HG02623 (cell line): ENCODE results near the gene PPP1R16B.
"Not testable (repeated sequence)": the region's sequence is repeated elsewhere in the genome, so short reads cannot be mapped to it uniquely, and the experiment has no call there.

ENCODE experiments used
- ATAC-seq: cut with Tn5 transposase; IDR thresholded peaks from one replicate; pipeline ENCODE4 v1.9.1; 2021; ENCODE audit warnings: moderate library complexity; ENCODE audit not compliant: unreplicated experiment

PPP1R16B gene

DNA sequence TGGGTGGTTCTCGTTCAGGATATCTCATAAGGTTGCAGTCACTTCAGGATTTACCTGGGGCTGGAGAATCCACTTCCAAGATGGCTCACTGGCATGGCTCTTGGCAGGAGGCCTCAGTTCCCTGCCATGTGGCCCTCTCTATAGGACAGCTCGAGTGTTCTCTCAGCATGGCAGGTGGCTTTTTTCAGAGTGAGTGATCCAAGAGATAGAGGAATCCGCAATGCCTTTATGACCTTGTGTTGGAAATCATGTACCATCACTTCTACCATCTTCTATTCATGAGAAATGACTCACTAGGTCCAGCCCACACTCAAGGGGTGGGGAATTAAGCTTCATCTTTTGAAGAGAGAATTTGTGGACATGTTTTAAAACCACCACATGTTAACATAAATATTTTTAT lies 37.8 kb downstream of the PPP1R16B start:
- ATAC-seq, result no peak

DNA sequence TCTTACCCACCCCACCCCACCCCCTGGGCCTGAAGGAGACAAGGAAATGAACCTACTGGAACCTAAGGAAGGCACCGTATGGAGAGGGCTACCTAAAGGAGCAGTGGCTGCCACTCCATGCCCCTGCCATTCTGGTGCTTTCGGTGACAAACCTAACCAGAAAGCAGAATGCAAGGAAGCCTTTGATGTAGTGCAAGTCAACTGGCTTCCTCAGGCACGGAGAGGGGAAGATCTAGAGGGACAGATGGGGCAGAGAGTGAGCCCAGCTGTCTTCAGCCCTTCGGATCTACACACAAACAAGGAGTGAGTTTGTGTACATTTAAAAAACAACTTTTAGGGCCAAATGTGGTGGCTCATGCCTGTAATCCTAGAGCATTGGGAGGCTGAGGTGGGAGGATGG lies 39.5 kb downstream of the PPP1R16B start:
- ATAC-seq, result no peak

DNA sequence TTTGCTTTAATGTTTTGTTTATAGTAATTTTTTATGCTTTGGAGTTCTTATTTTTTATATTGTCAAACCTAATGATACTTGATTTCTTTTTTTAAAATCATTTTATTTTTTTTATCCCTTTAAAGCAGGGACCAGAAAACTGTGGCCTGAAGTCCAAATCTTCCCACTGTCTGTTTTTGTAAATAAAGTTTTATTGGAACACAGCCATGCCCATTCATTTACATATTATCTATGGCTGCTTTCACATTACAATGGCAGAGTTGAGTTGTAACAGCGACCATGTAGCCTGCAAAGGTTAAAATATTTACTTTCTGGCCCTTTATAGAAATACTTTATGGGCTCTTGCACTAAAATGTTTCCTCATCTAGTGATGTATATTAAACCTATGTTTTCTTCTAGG lies 42.3 kb downstream of the PPP1R16B start:
- ATAC-seq, result no peak

DNA sequence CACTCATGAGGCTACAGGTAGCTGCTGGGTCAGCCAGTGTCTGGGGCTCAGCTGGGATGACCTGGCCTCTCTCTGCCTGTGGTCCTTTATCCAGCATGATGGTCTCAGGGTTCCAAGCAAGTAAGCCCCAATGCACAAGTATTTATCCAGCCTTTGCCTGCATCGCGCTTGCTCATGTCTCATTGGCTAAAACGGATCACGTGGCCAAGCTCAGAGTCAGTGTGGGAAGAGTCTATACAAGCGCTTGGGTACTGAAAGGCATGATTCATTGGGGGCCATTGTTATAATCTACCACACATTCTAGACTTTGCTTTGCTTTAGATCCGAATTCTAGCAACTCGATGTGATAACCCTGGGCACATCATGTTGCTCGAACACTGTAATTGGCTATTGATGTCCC lies 48.3 kb downstream of the PPP1R16B start:
- no peak for ATAC-seq

DNA sequence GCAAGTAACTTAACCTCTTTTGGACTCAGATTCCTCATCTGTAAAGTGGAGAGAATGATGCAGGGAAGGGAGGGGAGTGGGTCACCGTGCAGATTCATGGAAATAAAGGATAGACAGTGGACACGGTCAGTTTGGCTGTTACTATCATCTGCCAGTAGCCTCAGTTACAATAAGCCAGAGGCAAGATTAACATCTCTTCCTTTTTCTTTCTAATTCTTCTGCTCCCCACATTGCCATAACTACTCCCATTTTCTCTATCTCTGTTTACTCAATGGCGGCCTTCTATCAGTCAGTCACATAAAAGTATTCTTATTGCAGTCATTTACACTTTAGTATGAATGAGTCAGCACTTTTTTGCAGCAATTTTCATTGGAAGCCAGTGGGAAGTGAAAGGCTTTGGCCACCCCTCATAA lies 49.2 kb downstream of the PPP1R16B start:
- ATAC-seq, result no peak

DNA sequence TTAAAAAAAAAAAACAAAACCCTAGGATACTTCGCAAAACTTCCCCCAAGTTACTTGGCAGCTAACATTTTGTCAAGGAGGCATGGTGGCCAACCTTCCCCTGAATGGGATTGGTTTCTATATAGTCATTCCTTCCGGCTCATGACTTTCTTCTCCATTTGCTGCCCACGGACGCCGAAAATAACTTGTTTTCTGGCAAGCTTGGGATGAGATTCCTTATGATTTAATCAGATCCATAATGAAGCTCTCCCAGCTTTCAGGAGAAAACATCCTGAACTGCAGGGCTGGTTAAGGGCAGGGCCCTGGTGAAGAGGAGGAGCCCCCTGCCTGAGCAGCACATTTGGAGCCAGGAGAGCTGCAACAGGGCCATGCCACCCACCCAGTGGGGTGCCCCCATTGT lies 49.9 kb downstream of the PPP1R16B start:
- ATAC-seq, result no peak

DNA sequence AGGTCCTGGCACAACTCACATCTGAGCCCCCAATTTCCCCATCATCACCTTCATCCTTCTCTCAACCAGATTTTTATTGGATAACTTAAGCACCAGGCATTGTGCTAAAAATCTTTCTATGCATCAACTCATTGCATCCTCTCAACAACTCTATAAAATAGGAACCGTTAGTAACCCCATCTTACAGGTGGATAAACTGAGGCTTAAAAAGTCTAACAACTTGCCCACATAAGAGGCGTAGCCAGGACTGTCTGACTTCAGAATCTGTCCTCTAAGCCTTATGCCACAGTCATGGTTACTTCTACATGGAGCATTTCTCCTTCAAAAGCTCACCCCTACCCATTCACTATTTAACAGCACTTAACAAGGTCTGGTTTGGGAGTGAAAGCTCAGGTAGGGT lies 51.1 kb downstream of the PPP1R16B start:
- no peak for ATAC-seq

DNA sequence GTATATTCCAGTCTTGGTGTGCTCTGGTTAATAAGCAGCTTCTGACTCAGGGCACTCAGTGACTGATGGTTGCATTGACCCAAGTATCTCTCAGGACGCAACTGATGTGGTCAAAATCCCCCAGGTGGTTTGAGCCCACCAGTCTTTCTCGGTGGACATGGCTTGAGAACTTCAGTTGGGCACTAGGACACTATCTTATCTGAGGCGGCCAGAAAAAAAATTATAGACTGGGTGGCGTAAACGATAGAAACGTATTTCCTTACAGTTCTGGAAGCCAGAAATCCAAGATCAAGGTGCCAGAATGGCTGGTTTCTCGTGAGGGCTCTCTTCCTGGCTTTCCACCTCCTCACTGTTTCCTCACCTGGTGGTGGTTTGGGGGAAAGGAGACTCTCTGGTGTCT lies 52.2 kb downstream of the PPP1R16B start:
- no peak for ATAC-seq

DNA sequence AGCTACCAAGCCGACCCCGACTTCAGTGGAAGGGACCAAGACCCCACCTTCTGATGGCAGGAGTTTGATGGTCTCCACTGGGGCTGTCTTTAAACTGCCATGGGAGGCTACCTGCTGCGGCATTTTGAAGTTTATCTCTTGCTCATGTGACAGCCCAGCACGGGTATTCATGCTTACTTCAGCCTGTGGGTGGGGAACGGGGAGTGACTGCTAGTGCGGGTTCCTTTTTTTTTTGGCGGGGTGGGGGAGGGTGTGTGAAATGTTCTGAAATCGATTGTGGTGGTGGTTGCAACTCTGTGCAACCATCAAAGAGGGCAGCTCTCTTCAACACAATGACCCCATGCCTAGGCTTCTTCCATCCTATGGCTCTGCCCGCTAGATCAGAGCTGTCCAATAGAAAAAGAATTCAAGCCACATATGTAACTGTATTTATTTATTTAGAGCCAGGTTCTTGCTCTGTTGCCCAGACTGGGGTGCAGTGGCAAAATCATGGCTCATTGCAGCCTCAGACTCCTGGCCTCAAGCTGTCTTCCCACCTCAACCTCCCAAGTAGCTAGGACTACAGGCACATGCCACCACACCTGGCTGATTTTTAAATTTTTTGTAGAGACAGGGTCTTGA lies 53.7 kb downstream of the PPP1R16B start:
- ATAC-seq, result no peak

DNA sequence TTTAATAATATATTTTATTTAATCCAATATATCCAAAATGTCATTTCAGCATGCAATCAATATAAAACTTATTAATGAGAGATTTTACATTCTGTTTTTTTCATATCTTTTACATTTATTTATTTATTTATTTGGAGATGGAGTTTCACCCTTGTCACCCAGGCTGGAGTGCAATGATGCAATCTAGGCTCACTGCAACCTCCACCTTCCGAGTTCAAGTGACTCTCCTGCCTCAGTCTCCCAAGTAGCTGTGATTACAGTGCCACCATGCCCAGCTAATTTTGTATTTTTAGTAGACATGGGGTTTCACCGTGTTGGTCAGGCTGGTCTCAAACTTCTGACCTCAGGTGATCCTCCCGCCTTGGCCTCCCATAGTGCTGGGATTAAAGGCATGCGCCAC lies 54.4 kb downstream of the PPP1R16B start:
- not testable (repeated sequence) for ATAC-seq

DNA sequence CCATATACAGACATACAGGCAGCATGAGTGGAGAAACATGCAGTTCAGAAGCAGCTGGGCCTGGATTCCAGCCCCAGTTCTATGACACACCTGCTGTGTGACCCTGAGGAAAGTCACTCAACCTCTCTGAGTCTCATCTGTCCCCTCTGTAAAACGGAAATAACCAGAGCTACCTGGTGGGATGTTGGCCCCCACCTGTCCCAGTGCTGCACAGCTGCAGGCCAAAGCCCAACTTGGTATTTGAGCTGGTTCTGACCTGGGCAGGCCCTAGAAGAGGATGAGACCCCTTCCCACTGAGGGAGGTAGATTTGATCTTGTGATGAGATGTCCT lies 55.5 kb downstream of the PPP1R16B start:
- ATAC-seq, result no peak

DNA sequence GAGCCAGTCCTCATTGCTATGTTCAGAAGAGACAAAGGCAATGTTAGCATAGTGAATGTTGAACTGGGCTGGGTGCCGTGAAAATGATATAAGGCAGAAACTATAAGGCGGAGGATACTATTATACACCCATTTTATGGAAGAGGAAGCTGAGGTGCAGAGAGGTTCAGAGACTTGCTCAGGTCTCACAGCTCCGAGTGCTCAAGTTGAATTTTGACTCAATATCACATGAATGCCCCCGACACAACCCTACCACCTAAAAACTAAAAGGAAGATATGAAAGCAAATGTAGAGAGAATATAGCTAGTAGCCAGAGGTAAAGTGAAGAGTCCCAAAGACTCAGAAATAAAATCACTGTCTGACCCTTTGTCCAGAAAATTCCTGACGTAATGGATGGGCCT lies 56.7 kb downstream of the PPP1R16B start:
- no peak for ATAC-seq

DNA sequence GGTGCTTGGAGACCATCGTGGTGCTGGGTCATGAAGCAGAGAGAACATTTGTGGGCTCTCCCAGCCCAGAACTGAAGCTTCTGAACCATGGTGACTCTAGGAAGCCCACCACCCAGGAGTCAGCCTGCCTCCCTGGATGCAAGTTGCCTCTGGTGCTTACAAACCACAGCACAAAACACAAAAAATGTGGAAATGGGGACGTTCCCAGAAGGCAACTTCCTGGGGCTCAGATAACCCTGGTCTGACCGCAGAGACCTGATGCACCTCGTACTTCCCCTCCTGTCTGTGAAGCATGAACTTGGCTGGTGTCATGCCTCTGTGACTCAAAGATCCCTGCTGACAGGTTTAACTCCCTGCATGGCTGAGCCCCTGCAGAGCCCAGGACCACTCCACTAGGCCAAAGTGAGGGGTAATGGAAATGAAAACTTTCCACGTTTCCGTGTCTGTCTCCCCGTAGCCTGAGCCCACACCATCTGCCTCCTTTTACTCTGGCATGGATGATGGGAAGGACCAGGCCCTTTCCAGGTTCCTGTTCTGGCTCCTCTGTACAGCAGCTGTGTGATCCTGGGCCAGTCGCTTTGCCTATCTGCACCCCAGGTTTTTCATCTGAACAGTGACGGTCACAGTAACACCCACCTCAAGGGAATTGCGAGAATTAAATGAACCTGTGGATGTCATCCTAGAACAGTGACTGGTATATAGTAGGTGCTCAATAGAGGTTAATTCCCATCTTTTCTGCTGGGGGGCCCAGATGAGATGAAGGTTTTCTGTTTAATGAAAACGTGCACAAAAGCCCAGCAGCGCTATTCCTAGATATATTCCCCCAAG lies 57.7 kb downstream of the PPP1R16B start:
- peak; percentile 50 for ATAC-seq

DNA sequence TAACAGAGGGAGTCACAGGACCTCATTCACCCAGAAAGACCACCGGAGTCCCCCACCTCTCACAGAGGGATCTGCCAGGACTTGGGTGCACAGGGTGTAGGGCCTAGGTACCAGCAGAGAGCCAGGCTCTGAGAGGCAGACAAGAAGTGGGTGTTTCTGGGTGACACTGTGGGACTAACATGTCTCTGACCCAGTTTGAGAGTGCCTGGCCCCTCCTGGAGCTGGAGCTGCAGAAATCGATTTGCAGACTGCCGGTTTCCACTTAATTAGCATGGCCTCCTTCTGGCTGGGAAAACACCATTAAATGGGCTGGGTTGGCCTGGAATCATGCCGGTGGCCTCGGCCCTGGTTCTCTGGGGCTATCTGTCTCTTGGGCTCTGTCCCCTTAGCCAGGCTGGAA lies 59.2 kb downstream of the PPP1R16B start:
- ATAC-seq, result no peak

DNA sequence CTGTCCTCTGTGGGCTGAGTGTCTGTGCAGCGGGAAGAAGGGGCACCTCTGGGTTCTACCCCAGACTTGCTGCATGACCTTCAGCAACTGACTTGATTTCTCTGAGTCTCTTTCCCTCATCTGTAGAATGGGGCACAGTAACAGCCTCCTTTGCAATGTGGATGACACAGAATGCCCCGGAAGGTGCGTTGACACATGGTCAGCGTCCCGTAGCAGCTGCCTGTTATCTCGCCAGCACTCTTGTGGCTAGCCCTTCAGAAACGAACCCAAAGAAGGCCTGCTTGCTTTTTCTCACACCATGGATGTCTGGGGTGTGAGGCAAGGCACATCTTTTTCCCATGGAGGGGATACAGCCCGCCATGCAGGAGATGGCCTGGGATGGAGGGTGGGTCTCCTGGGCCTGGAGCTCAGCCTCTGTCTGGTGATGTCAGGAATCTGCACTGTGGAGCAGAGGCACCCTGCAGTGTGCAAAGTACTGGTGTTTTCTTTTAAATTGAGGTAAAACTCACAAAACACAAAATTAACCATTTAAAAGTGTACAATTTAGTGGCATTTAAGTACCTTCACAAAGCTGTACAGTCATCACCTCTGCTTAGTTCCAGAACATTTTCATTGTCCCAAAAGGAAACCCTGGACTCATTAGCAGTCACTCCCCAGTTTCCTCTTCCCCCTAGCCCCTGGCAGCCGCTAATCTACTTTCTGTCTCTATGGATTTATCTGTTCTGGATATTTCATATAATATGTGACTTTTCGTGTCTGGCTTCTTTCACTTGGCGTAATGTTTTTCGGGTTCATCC lies 61.0 kb downstream of the PPP1R16B start:
- no peak for ATAC-seq

DNA sequence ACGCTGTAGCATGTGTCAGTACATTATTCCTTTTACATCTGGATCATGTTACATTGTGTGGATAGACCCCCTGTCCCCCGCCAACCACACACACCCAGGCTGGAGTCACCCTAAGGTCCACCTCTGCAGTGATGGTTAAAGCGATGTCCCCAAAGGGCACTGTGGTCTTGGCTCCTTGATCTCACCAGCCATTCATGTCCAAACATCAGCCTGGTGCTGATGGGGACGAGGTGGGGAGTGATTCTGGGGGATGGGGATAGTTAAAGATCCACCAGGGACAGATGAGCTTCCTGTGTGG lies 61.5 kb downstream of the PPP1R16B start:
- no peak for ATAC-seq

DNA sequence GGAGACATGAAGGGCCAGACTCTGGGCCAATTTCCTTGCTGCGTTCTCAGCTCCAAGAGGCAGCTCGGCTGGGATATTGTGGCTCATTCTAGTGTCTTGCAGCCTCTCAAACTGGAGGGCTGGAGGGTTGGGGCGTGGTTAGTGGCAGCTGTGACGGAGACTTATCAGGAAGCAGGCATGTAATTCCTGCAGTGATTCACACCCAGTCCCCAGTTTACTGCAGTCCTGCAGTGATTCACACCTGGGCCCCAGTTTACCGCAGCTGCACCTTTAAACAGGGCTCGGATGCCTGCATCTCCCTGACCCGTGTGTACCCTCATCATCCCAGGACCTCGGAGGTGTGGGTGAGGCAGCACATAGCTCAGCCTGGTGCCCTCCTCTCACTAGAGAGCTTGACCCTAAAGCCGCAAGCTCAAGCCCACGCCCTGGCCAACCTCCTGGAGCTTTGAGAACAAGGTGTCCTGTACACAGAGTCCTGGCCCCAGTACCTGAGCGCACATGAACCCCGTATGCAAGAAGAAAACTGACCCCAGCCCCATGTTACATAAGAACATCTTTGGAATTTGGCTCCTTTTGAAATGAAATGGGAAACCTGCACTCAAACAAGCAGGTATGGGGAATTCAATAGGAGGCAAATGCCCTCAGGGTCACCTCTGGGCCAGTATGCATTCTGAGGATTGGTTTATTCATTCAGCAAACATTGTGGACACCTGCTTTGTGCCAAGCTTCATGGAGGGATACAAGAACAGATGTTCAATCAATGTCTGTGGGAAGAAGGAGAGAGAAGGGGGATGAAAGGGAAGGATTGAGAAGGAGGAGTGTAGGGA lies 65.4 kb downstream of the PPP1R16B start:
- ATAC-seq, result no peak

DNA sequence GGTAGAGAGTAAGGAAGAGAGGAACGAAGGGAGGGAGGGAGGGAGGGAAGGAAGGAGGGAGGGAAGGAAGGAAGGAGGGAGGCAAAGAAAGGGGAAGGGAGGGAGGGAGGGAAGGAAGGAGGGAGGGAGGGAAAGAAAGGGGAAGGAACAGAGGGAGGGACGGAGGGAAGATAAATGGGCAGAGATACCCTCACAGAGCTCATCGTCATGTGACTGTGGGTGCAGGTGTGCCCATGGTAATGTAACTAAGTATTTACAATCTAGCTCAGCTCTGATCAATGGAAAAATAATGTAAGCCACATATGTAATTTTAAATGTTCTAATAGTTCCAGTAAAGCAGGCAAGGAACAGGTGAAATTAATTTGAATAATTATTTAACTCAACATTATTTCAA lies 66.1 kb downstream of the PPP1R16B start:
- ATAC-seq, result no peak

DNA sequence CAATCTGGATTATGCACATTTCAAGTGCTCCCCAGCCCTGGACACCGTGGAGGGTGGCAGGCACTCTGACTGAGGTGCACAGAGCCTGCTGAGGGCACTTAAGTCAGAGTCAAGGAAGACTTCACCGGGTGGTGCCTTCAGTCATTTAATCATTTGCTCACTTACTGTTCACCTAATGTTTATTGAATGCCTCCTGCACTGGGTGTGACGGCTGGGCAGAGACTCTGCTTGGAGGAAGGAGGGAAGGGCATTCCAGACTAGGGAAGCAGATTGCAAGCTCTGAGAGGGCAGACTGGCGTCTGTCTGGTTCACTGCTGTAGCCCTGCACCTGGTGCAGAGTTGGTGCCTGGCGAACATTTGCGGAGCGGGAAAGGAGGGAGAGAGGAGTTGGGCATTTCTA lies 66.5 kb downstream of the PPP1R16B start:
- no peak for ATAC-seq

DNA sequence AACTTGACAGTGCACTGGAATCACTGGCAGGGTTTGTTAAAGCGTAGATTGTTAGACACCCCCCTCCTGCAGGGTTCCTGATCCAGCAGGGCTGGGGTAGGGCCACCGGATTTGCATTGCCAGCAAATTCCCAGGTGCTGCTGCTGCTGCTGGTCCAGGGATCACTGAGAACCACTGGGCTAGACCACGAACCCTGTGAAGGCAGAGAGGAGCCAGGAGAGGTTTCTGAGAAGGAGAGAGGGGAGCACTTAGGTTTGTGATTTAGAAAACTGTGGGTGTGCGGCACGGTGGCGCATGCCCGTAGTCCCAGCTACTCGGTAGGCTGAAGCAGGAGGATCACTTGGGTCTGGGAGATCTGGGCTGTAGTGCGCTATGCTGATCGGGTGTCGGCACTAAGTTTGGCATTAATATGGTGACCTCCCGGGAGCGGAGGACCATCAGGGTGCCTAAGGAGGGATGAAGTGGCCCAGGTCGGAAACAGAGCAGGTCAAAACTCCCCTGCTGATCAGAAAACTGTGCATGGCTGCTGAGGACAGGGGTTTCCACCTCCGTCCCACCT lies 67.1 kb downstream of the PPP1R16B start:
- ATAC-seq, result no peak

DNA sequence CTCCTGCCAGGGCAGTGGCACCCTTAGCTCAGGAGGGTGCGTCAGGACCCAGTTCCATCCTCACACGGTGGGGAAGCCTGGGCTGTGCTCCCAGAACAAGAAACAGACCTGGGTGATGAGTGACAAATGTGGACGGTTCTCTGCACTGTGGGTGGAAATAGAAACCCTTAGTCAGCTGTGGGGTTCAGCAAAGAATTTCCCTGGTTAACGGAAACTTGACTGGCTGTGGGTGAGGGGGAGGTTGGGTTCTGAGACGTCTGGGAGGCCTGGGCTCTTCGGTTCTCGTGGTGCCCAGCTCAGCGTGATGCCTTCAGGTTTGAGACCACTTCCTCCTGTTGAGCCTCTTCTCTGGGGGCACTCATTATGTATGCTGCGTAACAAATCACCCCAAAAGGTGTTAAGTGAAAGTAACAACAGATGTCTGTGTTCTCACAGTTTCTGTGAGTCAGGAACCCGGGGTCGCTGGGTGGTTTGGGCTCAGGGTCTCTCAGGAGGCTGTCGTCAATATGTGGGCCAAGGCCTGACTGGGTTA lies 67.6 kb downstream of the PPP1R16B start:
- ATAC-seq, result peak; percentile 51
